HG03060 (cell line): Measurements from ENCODE around the gene NTF3.
"Not testable (repeated sequence)": the region's sequence is repeated elsewhere in the genome, so short reads cannot be mapped to it uniquely, and the experiment has no call there.

Experiments
- ATAC-seq: cut with Tn5 transposase; IDR thresholded peaks from one replicate; pipeline ENCODE4 v1.9.1; 2021; ENCODE audit warnings: low read depth, moderate number of reproducible peaks; ENCODE audit not compliant: unreplicated experiment

NTF3 gene

GRCh38 chr12:5524769-5525436 is 93.0 kb downstream of the NTF3 start:
- no peak for ATAC-seq

DNA sequence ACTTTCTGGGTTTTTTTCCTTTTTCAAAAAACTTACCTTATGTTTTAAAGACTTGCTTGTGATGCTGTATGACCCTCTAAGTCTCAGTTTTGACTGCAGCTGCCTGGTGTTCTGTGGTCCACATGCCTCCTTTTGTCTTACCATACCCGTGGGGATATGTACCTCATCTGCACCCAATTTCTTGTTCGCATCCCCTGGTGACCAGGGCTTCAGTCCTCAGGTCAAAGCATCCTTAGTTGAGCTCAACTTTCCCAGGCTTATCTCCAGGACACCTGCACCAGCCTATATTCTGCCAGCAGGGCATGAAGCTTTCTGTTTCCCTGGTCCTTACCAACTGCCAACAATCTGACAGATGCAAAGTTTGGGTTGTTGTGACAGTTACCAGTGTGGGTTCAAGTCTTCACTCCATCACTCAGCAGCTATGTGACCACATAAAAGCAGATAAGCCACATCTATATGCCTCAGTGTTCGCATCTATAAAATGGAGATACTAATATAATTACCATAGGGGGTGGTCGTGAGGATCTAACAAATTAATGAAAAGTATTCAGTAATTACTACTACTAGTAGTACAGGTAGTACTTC is 94.0 kb downstream of the NTF3 start:
- ATAC-seq = no peak

DNA sequence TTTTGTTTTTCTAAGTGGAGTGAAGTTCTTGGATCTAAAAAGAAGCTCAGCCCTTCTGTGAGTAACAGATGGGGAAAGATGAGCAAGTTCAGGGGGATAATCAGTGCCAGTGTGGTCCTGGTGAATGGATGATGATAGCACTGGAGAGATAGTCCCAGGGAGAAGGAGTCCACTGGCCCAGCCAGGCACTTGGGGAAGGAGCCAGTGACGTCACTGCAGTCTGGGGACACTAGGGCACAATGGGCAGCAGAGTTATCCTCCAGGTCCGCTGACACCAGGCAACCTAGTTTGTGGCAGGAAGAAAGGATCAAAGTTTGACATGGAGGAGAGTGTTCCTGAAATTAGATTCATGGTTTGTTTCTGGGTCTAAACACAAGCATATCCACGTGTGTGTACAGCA is 101.5 kb downstream of the NTF3 start:
- ATAC-seq = no peak

DNA sequence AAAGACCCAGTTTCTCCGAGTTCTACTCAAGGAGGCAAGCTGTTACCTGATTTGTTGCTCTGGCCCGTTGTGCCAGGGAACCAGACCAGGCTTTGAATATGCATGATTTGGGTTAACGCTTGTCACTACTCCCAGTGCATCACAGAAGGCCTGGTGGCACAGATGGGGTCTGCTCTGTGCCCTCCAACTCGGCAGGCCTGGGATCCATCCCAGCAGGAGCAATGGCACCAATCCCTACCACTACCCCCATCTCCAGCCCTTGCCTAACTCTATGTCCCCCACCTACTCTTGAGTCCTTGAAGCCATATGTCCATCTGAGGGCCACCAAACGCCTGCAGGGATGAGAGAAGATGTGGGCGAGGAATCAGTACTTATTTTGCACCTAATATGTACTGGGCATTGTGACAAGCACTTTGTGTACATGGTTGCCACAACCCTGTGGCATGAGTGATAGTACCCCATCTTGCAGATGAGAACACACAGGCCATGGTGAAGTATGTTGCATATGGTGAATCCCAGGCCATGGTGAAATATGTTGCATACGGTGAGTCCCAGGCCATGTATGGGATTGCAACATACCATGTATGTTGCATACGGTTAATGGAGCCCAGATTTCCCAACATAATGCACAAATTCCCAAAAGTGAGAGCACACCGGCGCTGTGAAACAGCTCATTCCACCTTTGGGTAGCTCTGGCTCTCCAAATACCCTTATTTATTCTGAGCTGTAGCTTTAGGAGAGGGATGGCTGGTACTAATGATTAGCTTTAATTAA is 102.7 kb downstream of the NTF3 start:
- ATAC-seq = no peak

DNA sequence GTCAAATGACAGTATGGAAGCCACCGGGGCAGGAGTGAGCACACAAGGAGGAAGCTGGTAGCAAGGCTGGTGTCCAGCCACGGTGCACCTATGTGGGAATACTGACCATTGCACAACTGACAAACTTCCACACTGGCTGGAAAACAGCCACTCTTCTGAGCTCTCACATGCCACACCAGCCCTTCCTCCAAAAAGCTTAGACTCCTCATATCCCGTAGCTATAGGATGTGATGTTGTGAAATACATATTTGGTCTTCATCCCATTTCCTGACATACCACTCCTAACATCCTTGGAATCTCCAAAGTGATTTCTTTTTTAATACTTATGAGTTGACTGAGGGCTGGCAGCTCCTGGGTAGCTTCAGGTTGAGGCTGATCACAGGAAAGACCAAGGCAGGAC is 103.6 kb downstream of the NTF3 start:
- ATAC-seq = no peak

- ATAC-seq = not testable (repeated sequence)
Observed at GRCh38 chr12:5537026-5537615, 105.2 kb downstream of the NTF3 start.

- ATAC-seq = no peak
Observed at GRCh38 chr12:5537771-5538170, 105.9 kb downstream of the NTF3 start.
